Common myeloid progenitor, CD34-positive (primary cell): ENCODE measurements around the gene EPM2A.

ENCODE experiments used
- CTCF ChIA-PET: fragments of 350-600 bp; sonication (Branson Sonifier 250); formaldehyde crosslinking; loops from one replicate; lab custom pipeline; 2021; ENCODE audit warnings: antibody characterized with exemption; lab: Charles Lee
- POLR2A ChIA-PET: fragments of 350-600 bp; sonication (Branson Sonifier 250); formaldehyde crosslinking; loops from one replicate; lab custom pipeline; 2021; ENCODE audit warnings: antibody characterized with exemption; lab: Charles Lee
- DNase-seq, 3 donors: peaks; one replicate each; pipeline versions ENCODE4 v3.0.0 to v3.0.0-alpha.2; 2013
- H3K27ac ChIP-seq, 2 experiments: 1 replicate in 1 of 2; 2 replicates in 1 of 2; pipeline ENCODE4 v1.7.0; 2013; ENCODE audit warnings: inconsistent platforms in 2 of 2, low read length in 2 of 2, mild to moderate bottlenecking in 2 of 2, low read depth in 1 of 2, moderate library complexity in 1 of 2; ENCODE audit not compliant: severe bottlenecking in 2 of 2, insufficient read depth in 1 of 2, poor library complexity in 1 of 2
- H3K27me3 ChIP-seq, 5 experiments: replicated peaks in 2 of 5; 1 replicate in 3 of 5; 2 replicates in 2 of 5; pipeline versions ENCODE4 v1.6.1 to v1.7.0; 2013; ENCODE audit warnings: low read length in 4 of 5, mild to moderate bottlenecking in 2 of 5, moderate library complexity in 2 of 5, inconsistent platforms in 1 of 5; ENCODE audit not compliant: insufficient read depth in 5 of 5, control insufficient read depth in 4 of 5
- H3K36me3 ChIP-seq, 4 experiments: 1 replicate in 2 of 4; 2 replicates in 2 of 4; pipeline versions ENCODE4 v1.6.1 to v1.7.0; 2013; ENCODE audit warnings: low read length in 3 of 4, control low read depth in 1 of 4, mild to moderate bottlenecking in 1 of 4; ENCODE audit not compliant: control insufficient read depth in 4 of 4, insufficient read depth in 4 of 4
- H3K4me1 ChIP-seq, 4 experiments: 1 replicate in 3 of 4; 2 replicates in 1 of 4; pipeline versions ENCODE4 v1.6.1 to v1.7.1; 2013; ENCODE audit warnings: low read length in 3 of 4, mild to moderate bottlenecking in 3 of 4, control low read depth in 1 of 4, inconsistent platforms in 1 of 4, moderate library complexity in 1 of 4; ENCODE audit not compliant: control insufficient read depth in 4 of 4, insufficient read depth in 4 of 4; ENCODE audit errors: control extremely low read depth in 1 of 4
- H3K4me3 ChIP-seq, 7 experiments: 1 replicate in 4 of 7; 2 replicates in 3 of 7; pipeline versions ENCODE4 v1.5.1 to v1.7.0; 2013; ENCODE audit warnings: mild to moderate bottlenecking in 7 of 7, low read length in 6 of 7, moderate library complexity in 6 of 7, inconsistent platforms in 2 of 7, low read depth in 2 of 7, control low read depth in 1 of 7; ENCODE audit not compliant: insufficient read depth in 4 of 7, control insufficient read depth in 1 of 7; ENCODE audit errors: extremely low read depth in 1 of 7
- H3K9me3 ChIP-seq, 5 experiments: 1 replicate in 4 of 5; 2 replicates in 1 of 5; pipeline versions ENCODE4 v1.6.1 to v1.7.1; 2013; ENCODE audit warnings: low read length in 4 of 5, mild to moderate bottlenecking in 2 of 5, inconsistent platforms in 1 of 5, low read depth in 1 of 5, moderate library complexity in 1 of 5; ENCODE audit not compliant: control insufficient read depth in 4 of 5, insufficient read depth in 2 of 5; ENCODE audit errors: control extremely low read depth in 1 of 5
- WGBS: methylation state at CpG from one replicate; pipeline ENCODE4 v1.1.5; 2013; ENCODE audit not compliant: insufficient coverage; 5-methylcytosine and 5-hydroxymethylcytosine counted together

The EPM2A gene

DNA sequence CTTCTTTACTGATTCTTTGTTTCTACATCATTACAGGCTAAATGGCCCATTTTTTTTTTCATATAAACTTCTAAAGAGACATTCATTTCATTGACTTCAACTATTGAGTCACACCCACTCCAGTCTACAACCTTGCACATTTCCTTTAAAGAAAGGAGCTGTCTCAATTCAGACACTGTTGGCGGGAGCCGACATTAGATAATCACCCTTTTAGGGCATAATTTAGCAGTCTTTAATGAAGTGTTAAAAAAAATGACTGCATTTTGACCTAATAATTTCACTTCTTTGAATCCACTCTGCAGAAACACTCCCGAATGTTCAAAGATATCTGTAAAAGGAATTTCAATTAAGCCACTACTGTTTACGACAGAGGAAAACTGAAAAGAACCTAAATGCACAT is 1.5 kb downstream of the EPM2A start:
- peaks cover 9 to 38% (median 21%) of the 10 kb centered on the region in 4 experiments for H3K4me1 ChIP-seq
- peaks cover 0 to 8% (median 3%) of the 10 kb centered on the region in 4 experiments for H3K36me3 ChIP-seq
- H3K9me3 ChIP-seq: peaks cover 0 to 15% (median 6%) of the 10 kb centered on the region in 5 experiments
- peak overlapping the region; percentile 88 to 96 for H3K27ac ChIP-seq
- no CpG with 5 or more reads among the region's 4 CpGs for WGBS
- ChIA-PET CTCF (interaction anchor here (1.3 to 2.0 kb wide), 3 partner anchors 10 to 135 kb away, joined by 3 to 7 read pairs (median 4); partner anchors contain the start of gene FBXO30), POLR2A (no interaction called here)
- peak in 1 of 3 donors; percentile 28 for DNase-seq
- peak overlapping the region in 5 of 7 experiments; percentile 37 to 91 (median 82) for H3K4me3 ChIP-seq
- H3K27me3 ChIP-seq: no peaks in the 10 kb centered on the region

DNA sequence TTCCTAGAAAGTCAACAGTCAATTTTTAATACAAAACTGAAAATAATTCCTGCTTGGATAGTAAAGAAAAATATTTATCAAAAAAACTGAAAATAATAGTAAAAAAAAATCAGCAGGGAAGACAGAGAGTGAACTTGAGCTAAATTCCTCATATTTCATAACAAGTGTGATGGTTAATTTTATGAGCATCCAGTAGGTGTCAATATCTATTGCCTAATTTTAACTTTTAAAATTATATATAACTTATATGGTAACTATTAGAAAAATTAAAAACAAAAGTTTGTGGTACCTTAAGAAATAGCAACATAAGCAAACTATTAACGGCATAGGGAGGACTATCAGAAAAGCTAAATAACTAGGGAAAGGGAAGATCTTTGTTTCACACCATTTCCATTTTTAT is 2.1 kb downstream of the EPM2A start:
- WGBS: no CpG with 5 or more reads among the region's 1 CpG
- POLR2A ChIA-PET: no interaction called here

DNA sequence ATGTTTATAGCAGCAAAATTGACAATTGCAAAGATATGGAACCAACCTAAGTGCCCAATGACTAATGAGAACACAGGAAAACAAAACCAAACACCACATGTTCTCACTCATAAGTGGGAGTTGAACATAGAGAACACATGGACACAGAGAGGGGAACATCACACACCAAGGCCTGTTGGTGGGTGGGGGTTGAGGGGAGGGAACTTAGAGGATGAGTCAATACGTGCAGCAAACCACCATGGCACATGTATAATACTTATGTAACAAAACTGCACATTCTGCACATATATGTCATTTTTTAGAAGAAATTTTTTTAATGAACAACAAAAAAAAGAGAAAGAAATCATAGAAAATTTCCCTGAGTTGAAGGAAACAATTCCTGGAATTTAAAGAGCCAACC is 3.9 kb downstream of the EPM2A start:
- Histone ChIP-seq H3K27me3 (no peaks in the 10 kb centered on the region), H3K36me3 (peaks cover 0 to 8% (median 3%) of the 10 kb centered on the region in 4 experiments), H3K4me3 (peak overlapping the region in 1 of 7 experiments; percentile 5), H3K9me3 (peaks cover 0 to 21% (median 11%) of the 10 kb centered on the region in 5 experiments), H3K4me1 (peaks cover 3 to 29% (median 13%) of the 10 kb centered on the region in 4 experiments), H3K27ac (no peak overlapping the region)
- ChIA-PET CTCF (no interaction called here), POLR2A (no interaction called here)
- DNase-seq: peak in 2 of 3 donors; percentile 56 to 68
- no CpG with 5 or more reads among the region's 1 CpG for WGBS

More for the DNA sequence above, 2.1 kb downstream of the EPM2A start:
- H3K4me3 ChIP-seq: peak overlapping the region in 1 of 7 experiments; percentile 91
- no peak for DNase-seq
- H3K9me3 ChIP-seq: peaks cover 0 to 17% (median 11%) of the 10 kb centered on the region in 5 experiments
- H3K36me3 ChIP-seq: peaks cover 0 to 8% (median 3%) of the 10 kb centered on the region in 4 experiments
- no peaks in the 10 kb centered on the region for H3K27me3 ChIP-seq
- no peak overlapping the region for H3K27ac ChIP-seq
- peaks cover 9 to 38% (median 21%) of the 10 kb centered on the region in 4 experiments for H3K4me1 ChIP-seq
- CTCF ChIA-PET: interaction anchor here (0.9 to 2.0 kb wide), 3 partner anchors 9 to 82 kb away, joined by 4 to 7 read pairs (median 4); partner anchors contain the start of gene FBXO30

DNA sequence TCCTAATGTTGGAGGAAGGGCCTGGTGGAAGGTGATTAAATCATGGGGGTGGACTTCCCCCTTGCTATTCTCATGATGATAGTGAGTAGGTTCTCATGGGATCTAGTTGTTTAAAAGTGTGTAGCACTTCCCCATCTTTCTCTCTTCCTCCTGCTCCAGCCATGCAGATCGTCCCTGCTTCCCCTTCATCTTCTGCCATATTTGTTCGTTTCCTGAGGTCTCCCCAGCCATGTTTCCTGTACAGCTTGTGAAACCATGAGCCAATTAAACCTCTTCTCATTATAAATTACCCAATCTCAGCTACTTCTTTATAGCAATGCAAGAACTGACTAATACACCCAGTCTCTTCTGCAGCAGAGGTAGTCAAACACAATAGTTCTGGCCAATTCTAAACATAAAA is 5.4 kb downstream of the EPM2A start:
- Histone ChIP-seq H3K4me3 (no peak overlapping the region), H3K4me1 (peaks cover 0 to 24% (median 8%) of the 10 kb centered on the region in 4 experiments), H3K27ac (no peak overlapping the region), H3K9me3 (peaks cover 0 to 21% (median 11%) of the 10 kb centered on the region in 5 experiments), H3K36me3 (peaks cover 0 to 8% (median 3%) of the 10 kb centered on the region in 4 experiments), H3K27me3 (no peaks in the 10 kb centered on the region)
- ChIA-PET POLR2A (no interaction called here), CTCF (no interaction called here)
- peak in 1 of 3 donors; percentile 23 for DNase-seq
- WGBS: 85% methylated on average over 2 of the region's 2 CpGs

DNA sequence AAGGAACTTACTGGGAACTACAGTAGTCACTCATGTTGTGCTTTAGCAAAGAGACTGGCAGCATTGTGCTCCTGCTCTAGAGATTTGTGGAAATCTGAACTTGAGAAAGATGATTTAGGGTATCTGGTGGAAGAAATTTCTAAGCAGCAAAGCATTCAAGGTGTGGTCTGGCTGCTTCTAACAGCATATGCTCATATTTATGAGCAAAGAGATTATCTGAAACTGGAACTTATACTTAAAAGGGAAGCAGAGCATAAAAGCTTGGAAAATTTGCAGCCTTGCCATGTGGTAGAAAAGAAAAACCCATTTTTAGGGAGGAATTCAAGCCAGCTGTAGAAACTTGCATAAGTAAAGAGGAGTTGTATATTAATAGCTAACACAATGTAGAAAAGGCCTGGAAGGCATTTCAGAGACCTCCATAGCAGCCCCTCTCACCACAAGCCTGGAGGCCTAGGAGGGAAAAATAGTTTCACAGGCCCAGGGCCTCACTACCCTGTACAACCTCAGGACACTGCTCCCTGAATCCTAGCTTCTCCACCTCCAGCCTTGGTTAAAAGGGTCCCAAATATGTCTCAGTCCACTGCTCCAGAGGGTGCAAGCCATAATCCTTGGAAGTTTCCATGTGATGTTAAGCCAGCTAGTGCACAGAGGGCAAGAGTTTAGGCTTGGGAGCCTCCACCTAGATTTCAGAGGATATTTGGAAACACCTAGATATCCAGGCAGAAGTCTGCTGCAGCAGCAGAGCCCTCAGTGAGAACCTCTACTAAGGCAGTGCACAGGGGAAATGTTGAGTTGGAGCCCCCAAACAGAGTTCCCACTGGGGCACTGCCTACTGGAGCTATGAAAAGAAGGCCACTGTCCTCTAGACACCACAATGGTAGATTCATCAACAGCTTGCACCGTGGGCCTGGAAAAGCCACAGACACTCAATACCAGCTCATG is 6.6 kb downstream of the EPM2A start:
- Histone ChIP-seq H3K27ac (no peak overlapping the region), H3K27me3 (no peaks in the 10 kb centered on the region), H3K4me3 (no peak overlapping the region), H3K36me3 (peaks cover 0 to 8% (median 3%) of the 10 kb centered on the region in 4 experiments), H3K4me1 (peaks cover 0 to 16% (median 4%) of the 10 kb centered on the region in 4 experiments), H3K9me3 (peaks cover 1 to 28% (median 11%) of the 10 kb centered on the region in 5 experiments)
- ChIA-PET CTCF (interaction anchor here (1.2 to 1.4 kb wide), 2 partner anchors 25 to 159 kb away, joined by 3 to 4 read pairs; no protein-coding TSS in a partner anchor), POLR2A (interaction anchor here (0.6 kb wide), 1 partner anchor 1578 kb away, joined by 3 read pairs; the partner anchor contains the start of gene STX11)
- no peak for DNase-seq
- 88% methylated on average over 1 of the region's 1 CpG for WGBS

DNA sequence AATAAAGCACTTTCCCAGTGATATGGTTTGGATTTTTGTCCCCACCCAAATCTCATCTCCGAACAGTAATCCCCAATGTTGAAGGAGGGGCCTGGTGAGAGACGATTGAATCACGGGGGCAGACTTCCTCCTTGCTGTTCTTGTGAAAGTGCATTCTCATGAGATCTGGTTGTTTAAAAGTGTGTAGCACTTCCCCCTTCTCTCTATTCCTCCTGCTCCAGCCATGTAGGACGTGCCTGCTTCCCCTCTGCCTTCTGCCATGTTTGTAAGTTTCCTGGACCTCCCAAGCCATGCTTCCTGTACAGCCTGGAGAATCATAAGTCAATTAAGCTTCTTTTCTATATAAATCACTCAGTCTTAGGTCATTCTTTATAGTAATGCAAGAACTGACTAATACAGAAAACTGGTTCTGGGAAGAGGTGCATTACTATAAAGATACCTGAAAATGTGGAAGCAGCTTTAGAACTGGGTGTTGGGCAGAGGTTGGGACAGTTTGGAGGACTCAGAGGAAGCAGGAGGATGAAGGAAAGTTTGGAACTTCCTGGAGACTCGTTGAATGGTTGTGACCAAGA is 7.4 kb downstream of the EPM2A start:
- WGBS: 68% methylated on average over 2 of the region's 5 CpGs
- Histone ChIP-seq H3K27ac (no peak overlapping the region), H3K4me3 (no peak overlapping the region), H3K9me3 (peaks cover 3 to 34% (median 11%) of the 10 kb centered on the region in 5 experiments), H3K36me3 (peaks cover 0 to 8% (median 3%) of the 10 kb centered on the region in 4 experiments), H3K4me1 (peaks cover 0 to 11% (median 2%) of the 10 kb centered on the region in 4 experiments), H3K27me3 (no peaks in the 10 kb centered on the region)
- ChIA-PET CTCF (interaction anchor here (1.2 kb wide), 1 partner anchor 24 kb away, joined by 4 read pairs; no protein-coding TSS in a partner anchor), POLR2A (no interaction called here)
- peak in 1 of 3 donors; percentile 13 for DNase-seq
